Heart right ventricle (tissue), 16 donors: Measurements from ENCODE around the gene CLCA2. TPM values are rescaled to one million over a fixed set of nuclear protein-coding genes. Genes with fewer than 3 reads are reported as not detected.
"Not testable (repeated sequence)": the region's sequence is repeated elsewhere in the genome, so short reads cannot be mapped to it uniquely, and the experiment has no call there.

Experiments
- ATAC-seq, 8 donors: fragments of 200-7000 bp; cut with Tn5 transposase; one replicate each; pipeline ENCODE4 v1.9.1; 2020; ENCODE audit warnings: mild to moderate bottlenecking in 8 of 8, moderate library complexity in 8 of 8, moderate number of reproducible peaks in 1 of 8
- DNase-seq, 2 donors: peaks; one replicate each; pipeline ENCODE4 v3.0.0-alpha.2; 2020
- H3K27ac ChIP-seq, 10 donors: fragments of 200-600 bp; sonication (generic) in 2 of 10; one replicate each; pipeline versions ENCODE4 v1.5.0 to v1.8.0; 2020 to 2022; ENCODE audit warnings: mild to moderate bottlenecking in 3 of 10
- H3K27me3 ChIP-seq, 7 donors: fragments of 200-600 bp; one replicate each; pipeline ENCODE4 v1.8.0; 2021 to 2022; ENCODE audit warnings: mild to moderate bottlenecking in 2 of 7
- H3K36me3 ChIP-seq, 9 donors: fragments of 200-600 bp; sonication (generic) in 1 of 9; one replicate each; pipeline versions ENCODE4 v1.5.0 to v1.8.0; 2020 to 2022; ENCODE audit warnings: mild to moderate bottlenecking in 2 of 9
- H3K4me1 ChIP-seq, 9 donors: fragments of 200-600 bp; sonication (generic) in 1 of 9; one replicate each; pipeline versions ENCODE4 v1.5.0 to v1.8.0; 2020 to 2022; ENCODE audit warnings: mild to moderate bottlenecking in 4 of 9
- H3K4me3 ChIP-seq, 10 donors: fragments of 200-600 bp; sonication (generic) in 2 of 10; one replicate each; pipeline versions ENCODE4 v1.5.0 to v1.8.0; 2020 to 2022; ENCODE audit warnings: mild to moderate bottlenecking in 7 of 10, moderate library complexity in 2 of 10
- H3K9me3 ChIP-seq, 11 donors: fragments of 200-600 bp in 10 of 11; sonication (generic) in 2 of 11; one replicate each; pipeline versions ENCODE4 v1.5.0 to v1.8.0; 2013 to 2022; ENCODE audit warnings: mild to moderate bottlenecking in 2 of 11, control low read depth in 1 of 11, moderate library complexity in 1 of 11
- CTCF ChIP-seq, 9 donors: fragments of 200-600 bp; sonication (generic) in 2 of 9; IDR thresholded peaks; one replicate each; pipeline versions ENCODE4 v1.5.0 to v1.8.0; 2021 to 2022; ENCODE audit warnings: antibody characterized with exemption in 9 of 9, mild to moderate bottlenecking in 5 of 9, moderate library complexity in 1 of 9
- WGBS, 2 donors: extraction: QIAGEN DNeasy Blood & Tissue Kit; methylation state at CpG; one replicate each; pipeline ENCODE4 v1.1.7; 2013; ENCODE audit warnings: inconsistent platforms in 1 of 2; 5-methylcytosine and 5-hydroxymethylcytosine counted together
- intact Hi-C, 10 donors: fragments of 100-400 bp; cut with DNase I; formaldehyde crosslinking; loops; one replicate each; pipeline versions ENCODE4 v1.11.1 to v1.14.2; 2022
- polyA plus RNA-seq, 2 donors: library from polyadenylated mRNA; stranded (reverse); fragments of 200-250 nt; gene quantifications; one replicate each; pipeline ENCODE4 v1.2.3, GENCODE V29; 2013
- total RNA-seq, 10 donors: library from RNA; stranded (reverse); fragmentation: NEBNext Ultra II Directional in 3 of 10; extraction: Animal tissue kit (Norgen Biotek cat#: 25700) in 3 of 10; gene quantifications; one replicate each; pipeline versions ENCODE4 v1.2.1 to v1.2.4, GENCODE V29; 2021 to 2023
- donor health status: Arrhythmogenic right ventricular cardiomyopathy.
- donor health status: ischemic (EF 13 %, LVEDD 7.1; RV severe dilation, severe dysfunction).
- donor health status: healthy with polysubstance abuse.
- donor health status: DM: no; HTN: yes; CAD: no.
- donor health status: DM: no; HTN: no; CAD: no.
- donor health status: ischemic (EF 25% LVEDD 6.9; RV normal size, moderate dysfunction).
- donor health status: ischemic (EF 25% LVEDD 5.7; RV mildly dilated, moderate dysfunction).
- donor health status: healthy.
- donor health status: DM: yes; HTN: yes; CAD: no.
- donor health status: Ischemic cardiomyopathy.
- donor health status: ischemic (EF 35%, LVEDD 5.7; RV mildly dilated, moderate dysfunction).
- donor health status: nonischemic (EF 11% LVEDD 7.7; RV severe dilation, severe dysfunction).
- donor health status: DM: yes; HTN: yes; CAD: no.
- donor health status: PGD.
- donor health status: ischemic (EF 29% LVEDD 5.4; RV normal size, mild dysfunction).
- donor health status: nonischemic (EF 23%, LVEDD 6.1; RV moderate dilation, normal function).

The CLCA2 gene
- total and polyA plus RNA-seq, 12 donors: 0.03 to 0.07 TPM; not detected in 10

GRCh38 chr1:86498281-86498680 is 74.3 kb downstream of the CLCA2 start:
- Histone ChIP-seq H3K27me3 (no peaks in the 10 kb centered on the region), H3K27ac (no peak overlapping the region), H3K36me3 (no peaks in the 10 kb centered on the region), H3K9me3 (no peaks in the 10 kb centered on the region), H3K4me1 (peaks cover 0 to 35% (median 15%) of the 10 kb centered on the region in 9 donors), H3K4me3 (no peak overlapping the region)
- ATAC-seq (no peak), DNase-seq (no peak)
- TF ChIP-seq CTCF (IDR thresholded peaks at IDR 0.05): no peak
- intact Hi-C loops: no loop called here
- 78 to 85% methylated on average over 3 of the region's 3 CpGs for WGBS, 2 donors

- peak overlapping the region in 5 of 10 donors; percentile 37 to 94 (median 93) for H3K27ac ChIP-seq
- no peaks in the 10 kb centered on the region for H3K9me3 ChIP-seq
- H3K4me3 ChIP-seq: no peak overlapping the region
- H3K4me1 ChIP-seq: peaks cover 0 to 52% (median 25%) of the 10 kb centered on the region in 9 donors
- intact Hi-C loops: loop anchor here in 7 of 10 donors (5.0 to 10.0 kb wide), 10 partner anchors 75 to 795 kb away; partner anchors contain the start of genes SH3GLB1 (in 3 of the 7), CLCA2 (in 1 of the 7) and ZNHIT6 (in 1 of the 7)
- no peaks in the 10 kb centered on the region for H3K27me3 ChIP-seq
- DNase-seq (no peak), ATAC-seq (no peak)
- no peaks in the 10 kb centered on the region for H3K36me3 ChIP-seq
- TF ChIP-seq CTCF (IDR thresholded peaks at IDR 0.05): peak; percentile 66 to 98 (median 87)
- 17 to 18% methylated on average over 3 of the region's 3 CpGs for WGBS, 2 donors
Observed at GRCh38 chr1:86499987-86500593, 76.1 kb downstream of the CLCA2 start.

- TF ChIP-seq CTCF (IDR thresholded peaks at IDR 0.05): no peak
- no peaks in the 10 kb centered on the region for H3K36me3 ChIP-seq
- peaks cover 0 to 52% (median 25%) of the 10 kb centered on the region in 9 donors for H3K4me1 ChIP-seq
- no peaks in the 10 kb centered on the region for H3K27me3 ChIP-seq
- DNase-seq (no peak), ATAC-seq (no peak)
- H3K4me3 ChIP-seq: no peak overlapping the region
- H3K27ac ChIP-seq: peak overlapping the region in 5 of 10 donors; percentile 37 to 94 (median 93)
- H3K9me3 ChIP-seq: no peaks in the 10 kb centered on the region
- intact Hi-C loops: loop anchor here in 7 of 10 donors (5.0 to 10.0 kb wide), 10 partner anchors 76 to 796 kb away; partner anchors contain the start of genes SH3GLB1 (in 3 of the 7), CLCA2 (in 1 of the 7) and ZNHIT6 (in 1 of the 7)
- WGBS, 2 donors: 67 to 79% methylated on average over 2 of the region's 2 CpGs
Observed at GRCh38 chr1:86500714-86501113, 76.7 kb downstream of the CLCA2 start.

- DNase-seq (peak in 1 of 2 donors; percentile 46), ATAC-seq (peak in 7 of 8 donors; percentile 27 to 66 (median 43))
- H3K9me3 ChIP-seq, H3K36me3 ChIP-seq, H3K27me3 ChIP-seq: not testable (repeated sequence)
- Histone ChIP-seq H3K4me1 (peaks cover 0 to 52% (median 25%) of the 10 kb centered on the region in 9 donors), H3K4me3 (peak overlapping the region in 9 of 10 donors; percentile 23 to 58 (median 42)), H3K27ac (peak overlapping the region in 9 of 10 donors; percentile 15 to 94 (median 84))
- peak; percentile 19 to 64 (median 50) for TF ChIP-seq CTCF (IDR thresholded peaks at IDR 0.05)
- intact Hi-C loops: loop anchor here in 7 of 10 donors (2.0 to 10.0 kb wide), 13 partner anchors 29 to 797 kb away; partner anchors contain the start of genes SH3GLB1 (in 4 of the 7), CLCA2 (in 1 of the 7) and ZNHIT6 (in 1 of the 7)
- WGBS, 2 donors: 19 to 24% methylated on average over 16 of the region's 16 CpGs
Observed at GRCh38 chr1:86502125-86502646, 78.2 kb downstream of the CLCA2 start.
